ENCODE measurements around the gene RABGAP1L. TPM values are rescaled to one million over a fixed set of nuclear protein-coding genes. Genes with fewer than 3 reads are reported as not detected.

RABGAP1L gene
- total RNA-seq, 1 donor = 29.8 TPM

DNA sequence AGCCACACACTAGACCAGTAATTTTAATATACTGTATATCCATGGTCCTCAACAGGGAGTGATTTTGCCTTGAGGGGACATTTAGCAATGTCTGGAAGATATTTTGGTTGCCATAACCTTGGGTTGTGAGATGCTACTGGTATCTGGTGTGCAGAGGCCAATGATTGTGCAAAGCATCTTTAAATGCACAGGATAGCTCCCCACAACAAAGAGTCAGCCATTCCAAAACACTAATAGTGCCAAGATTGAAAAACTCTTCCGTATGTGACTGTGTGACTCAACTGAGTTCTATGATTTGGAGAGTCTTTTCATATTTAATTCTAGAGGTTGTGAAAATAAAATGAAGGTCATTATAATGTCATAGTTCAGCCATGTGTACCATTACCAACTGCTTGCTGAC lies 699.0 kb downstream of the RABGAP1L start:
- DNase-seq (ENCODE audit: low read depth) = no peak
- no peak for TF ChIP-seq CTCF (IDR thresholded peaks at IDR 0.05; ENCODE audit: insufficient read depth, low read depth, low read length)

GRCh38 chr1:174870319-174870718 lies 711.0 kb downstream of the RABGAP1L start:
- TF ChIP-seq CTCF (IDR thresholded peaks at IDR 0.05; ENCODE audit: insufficient read depth, low read depth, low read length) = no peak
- no peak overlapping the region for H3K4me3 ChIP-seq (ENCODE audit: low read depth, low read length)
- DNase-seq (ENCODE audit: low read depth) = no peak

More for the DNA sequence above, 699.0 kb downstream of the RABGAP1L start:
- no peak overlapping the region for H3K4me3 ChIP-seq (ENCODE audit: low read depth, low read length)

DNA sequence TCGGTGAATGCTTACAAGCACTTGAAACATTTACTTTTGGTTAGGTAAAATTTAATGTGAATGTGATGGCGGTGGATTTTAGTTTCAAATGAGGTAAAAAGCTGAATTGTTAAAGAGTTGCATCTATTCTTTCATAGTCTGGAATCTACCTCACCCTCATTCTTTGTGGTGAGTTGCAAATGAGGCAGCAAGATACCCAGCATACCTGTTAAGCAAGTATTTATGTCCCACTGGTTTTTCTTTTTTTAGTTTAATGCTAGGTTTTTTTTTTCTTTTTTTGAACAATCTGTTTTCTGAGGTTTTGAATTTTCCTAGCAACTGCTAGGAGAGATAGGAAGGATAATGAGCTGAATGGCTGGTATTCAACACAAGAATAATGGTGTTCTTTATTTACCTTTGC lies 712.6 kb downstream of the RABGAP1L start:
- DNase-seq (ENCODE audit: low read depth) = no peak
- H3K4me3 ChIP-seq (ENCODE audit: low read depth, low read length) = no peak overlapping the region
- no peak for TF ChIP-seq CTCF (IDR thresholded peaks at IDR 0.05; ENCODE audit: insufficient read depth, low read depth, low read length)

GRCh38 chr1:174872615-174873058 lies 713.3 kb downstream of the RABGAP1L start:
- DNase-seq (ENCODE audit: low read depth) = no peak

DNA sequence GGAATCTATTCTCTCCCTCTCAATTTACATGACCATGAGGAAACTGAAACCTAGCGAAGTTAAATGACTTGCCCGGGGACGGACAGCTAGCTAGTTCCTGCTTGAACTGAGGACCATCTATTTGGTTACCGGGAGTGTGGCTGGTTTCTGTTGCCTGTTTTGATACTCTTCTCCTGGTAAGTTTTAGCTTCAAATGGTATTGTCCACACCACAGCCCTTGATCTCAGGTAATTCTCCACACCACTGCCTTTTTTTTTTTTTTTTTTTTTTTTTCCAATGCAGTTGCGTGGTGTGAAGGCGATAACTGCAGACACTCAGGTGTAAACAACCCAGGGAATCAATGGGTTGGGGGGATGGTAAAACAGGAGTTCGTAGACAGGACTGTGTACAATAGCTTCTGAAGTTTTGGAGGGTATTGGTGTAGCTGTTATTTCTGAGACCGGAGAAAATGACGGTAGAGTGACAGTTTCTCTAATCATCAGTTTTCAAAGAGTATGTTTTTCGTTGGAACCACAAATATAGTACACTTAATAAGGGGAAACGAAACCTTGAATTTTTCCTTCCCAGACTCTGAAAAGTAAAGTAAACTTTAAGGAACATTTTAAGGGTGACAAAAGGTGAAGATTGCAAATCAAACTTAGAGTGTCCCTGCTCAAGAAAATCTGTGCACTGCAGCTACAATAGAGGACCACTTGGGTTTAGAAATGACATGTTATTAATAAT lies 715.2 kb downstream of the RABGAP1L start:
- TF ChIP-seq CTCF (IDR thresholded peaks at IDR 0.05; ENCODE audit: insufficient read depth, low read depth, low read length) = no peak
- no peak for DNase-seq (ENCODE audit: low read depth)
- no peak overlapping the region for H3K4me3 ChIP-seq (ENCODE audit: low read depth, low read length)

More at GRCh38 chr1:174872615-174873058, 713.3 kb downstream of the RABGAP1L start:
- no peak overlapping the region for H3K4me3 ChIP-seq (ENCODE audit: low read depth, low read length)
- no peak for TF ChIP-seq CTCF (IDR thresholded peaks at IDR 0.05; ENCODE audit: insufficient read depth, low read depth, low read length)

GRCh38 chr1:174875306-174875705 lies 716.0 kb downstream of the RABGAP1L start:
- no peak for DNase-seq (ENCODE audit: low read depth)
- H3K4me3 ChIP-seq (ENCODE audit: low read depth, low read length) = no peak overlapping the region
- TF ChIP-seq CTCF (IDR thresholded peaks at IDR 0.05; ENCODE audit: insufficient read depth, low read depth, low read length) = no peak
